KMS-11 (cell line): ENCODE results near the gene SEMA3G.

Experiments used
- H2AFZ ChIP-seq: fragments of 200-600 bp; sonication (generic); 2 replicates; pipeline ENCODE4 v1.6.1; 2016; ENCODE audit warnings: antibody characterized with exemption, mixed run types, low read depth
- H3K27ac ChIP-seq: fragments of 200-600 bp; sonication (generic); 2 replicates; pipeline ENCODE4 v1.6.1; 2016; ENCODE audit warnings: mild to moderate bottlenecking, mixed run types
- H3K27me3 ChIP-seq: fragments of 200-600 bp; sonication (generic); 2 replicates; pipeline ENCODE4 v1.6.1; 2017; ENCODE audit warnings: mild to moderate bottlenecking, low read depth, mixed run types, moderate library complexity; ENCODE audit not compliant: insufficient read depth
- H3K36me3 ChIP-seq: fragments of 200-600 bp; sonication (generic); 2 replicates; pipeline ENCODE4 v1.6.1; 2017; ENCODE audit warnings: mild to moderate bottlenecking, mixed run types; ENCODE audit not compliant: insufficient read depth
- H3K4me1 ChIP-seq: fragments of 200-600 bp; sonication (generic); 2 replicates; pipeline ENCODE4 v1.6.1; 2016; ENCODE audit warnings: mild to moderate bottlenecking, low read depth, mixed run types; ENCODE audit not compliant: poor library complexity, severe bottlenecking
- H3K4me2 ChIP-seq: fragments of 200-600 bp; sonication (generic); 2 replicates; pipeline ENCODE4 v1.7.0; 2016; ENCODE audit warnings: mild to moderate bottlenecking, mixed run types
- H3K4me3 ChIP-seq: fragments of 200-600 bp; sonication (generic); IDR thresholded peaks from 2 replicates; pipeline ENCODE4 v1.6.1; 2017; ENCODE audit warnings: low read depth, low read length, mixed read lengths; ENCODE audit not compliant: insufficient read depth
- H3K79me2 ChIP-seq: fragments of 200-600 bp; sonication (generic); 2 replicates; pipeline ENCODE4 v1.6.1; 2016; ENCODE audit warnings: low read depth, mixed run types; ENCODE audit not compliant: insufficient read depth
- H3K9ac ChIP-seq: fragments of 200-600 bp; sonication (generic); 2 replicates; pipeline ENCODE4 v1.6.1; 2016; ENCODE audit warnings: mild to moderate bottlenecking, mixed run types
- H4K20me1 ChIP-seq: fragments of 200-600 bp; sonication (generic); 2 replicates; pipeline ENCODE4 v1.6.1; 2016; ENCODE audit warnings: mild to moderate bottlenecking, mixed run types; ENCODE audit not compliant: insufficient read depth
- CTCF ChIP-seq: fragments of 200-600 bp; sonication (generic); conservative IDR thresholded peaks from 2 replicates; pipeline ENCODE4 v1.6.1; 2017; ENCODE audit warnings: low read depth, mild to moderate bottlenecking, antibody characterized with exemption, low read length, moderate library complexity, mixed read lengths

SEMA3G gene

GRCh38 chr3:52446631-52447511 is 2.0 kb upstream of the SEMA3G start:
- Histone ChIP-seq H2AFZ (peak overlapping the region; percentile 26; the same call in 1 of the 2 replicates), H3K36me3 (no peaks in the 10 kb centered on the region), H3K27me3 (no peaks in the 10 kb centered on the region), H3K9ac (no peak overlapping the region), H3K4me1 (no peaks in the 10 kb centered on the region), H3K4me2 (no peak overlapping the region), H3K79me2 (no peaks in the 10 kb centered on the region), H3K27ac (no peak overlapping the region), H4K20me1 (no peaks in the 10 kb centered on the region), H3K4me3 (no peak overlapping the region)
- peak; percentile 95 for TF ChIP-seq CTCF

- Histone ChIP-seq H3K4me1 (no peaks in the 10 kb centered on the region), H3K79me2 (no peaks in the 10 kb centered on the region), H3K4me2 (no peak overlapping the region), H3K27ac (no peak overlapping the region), H3K4me3 (no peak overlapping the region), H3K27me3 (no peaks in the 10 kb centered on the region), H2AFZ (no peak overlapping the region), H3K36me3 (no peaks in the 10 kb centered on the region), H3K9ac (no peak overlapping the region), H4K20me1 (no peaks in the 10 kb centered on the region)
- TF ChIP-seq CTCF: no peak
These were observed 1.1 kb upstream of the SEMA3G start for GRCh38 chr3:52446042-52446441.

GRCh38 chr3:52443791-52444687 is 864 bp downstream of the SEMA3G start:
- Histone ChIP-seq H3K4me1 (no peaks in the 10 kb centered on the region), H2AFZ (no peak overlapping the region), H3K79me2 (no peaks in the 10 kb centered on the region), H3K36me3 (no peaks in the 10 kb centered on the region), H3K27ac (no peak overlapping the region), H3K4me2 (no peak overlapping the region; the same call in 1 of the 2 replicates), H3K9ac (no peak overlapping the region), H4K20me1 (no peaks in the 10 kb centered on the region), H3K27me3 (no peaks in the 10 kb centered on the region), H3K4me3 (no peak overlapping the region)
- TF ChIP-seq CTCF: no peak

- Histone ChIP-seq H3K4me3 (no peak overlapping the region), H3K4me1 (no peaks in the 10 kb centered on the region), H2AFZ (no peak overlapping the region), H4K20me1 (no peaks in the 10 kb centered on the region), H3K36me3 (no peaks in the 10 kb centered on the region), H3K79me2 (no peaks in the 10 kb centered on the region), H3K9ac (no peak overlapping the region), H3K27ac (no peak overlapping the region), H3K4me2 (no peak overlapping the region), H3K27me3 (no peaks in the 10 kb centered on the region)
- no peak for TF ChIP-seq CTCF
These were observed 1.7 kb downstream of the SEMA3G start for GRCh38 chr3:52443268-52443610.
